ENCODE results near the gene F8.

Gene F8

GRCh38 chrX:154813801-154814200, 208.7 kb downstream of the F8 start:
- no peak for DNase-seq (ENCODE audit: low read depth)

GRCh38 chrX:154812341-154813101, 210.0 kb downstream of the F8 start:
- no peak for DNase-seq (ENCODE audit: low read depth)

- peak; percentile 39 for DNase-seq (ENCODE audit: low read depth)
Measured at GRCh38 chrX:154809939-154810665, 212.4 kb downstream of the F8 start.

- no peak for DNase-seq (ENCODE audit: low read depth)
Measured at GRCh38 chrX:154806837-154807501, 215.6 kb downstream of the F8 start.

GRCh38 chrX:154805696-154806091, 216.8 kb downstream of the F8 start:
- DNase-seq (ENCODE audit: low read depth), result peak; percentile 64

- peak; percentile 76 for DNase-seq (ENCODE audit: low read depth)
Measured at GRCh38 chrX:154804957-154805695, 217.4 kb downstream of the F8 start, which contains the start of gene MPP1. Gene MPP1, minus strand, starts transcription at chrX:154805485. Its CDS starts 112 bp downstream, at chrX:154805373.

- DNase-seq (ENCODE audit: low read depth), result peak; percentile 26
Measured at GRCh38 chrX:154804261-154804956, 218.1 kb downstream of the F8 start.

GRCh38 chrX:154802947-154803346, 219.6 kb downstream of the F8 start:
- no peak for DNase-seq (ENCODE audit: low read depth)

GRCh38 chrX:154800478-154801210, 221.9 kb downstream of the F8 start:
- DNase-seq (ENCODE audit: low read depth), result no peak

- no peak for DNase-seq (ENCODE audit: low read depth)
Measured at GRCh38 chrX:154799556-154800348, 222.8 kb downstream of the F8 start.

GRCh38 chrX:154797006-154797405, 225.5 kb downstream of the F8 start:
- no peak for DNase-seq (ENCODE audit: low read depth)

- DNase-seq (ENCODE audit: low read depth), result no peak
Measured at GRCh38 chrX:154795016-154795415, 227.5 kb downstream of the F8 start.

GRCh38 chrX:154793084-154793795, 229.3 kb downstream of the F8 start:
- DNase-seq (ENCODE audit: low read depth), result no peak

- no peak for DNase-seq (ENCODE audit: low read depth)
Measured at GRCh38 chrX:154791939-154792338, 230.6 kb downstream of the F8 start.

- no peak for DNase-seq (ENCODE audit: low read depth)
Measured at GRCh38 chrX:154791467-154791866, 231.1 kb downstream of the F8 start.
